CD4-positive, alpha-beta memory T cell (primary cell): Measurements from ENCODE around the gene HMGCS1. TPM values are rescaled to one million over a fixed set of nuclear protein-coding genes. Genes with fewer than 3 reads are reported as not detected.

Experiments used
- CTCF ChIA-PET: fragments of 350-600 bp; sonication (Branson Sonifier 250); formaldehyde crosslinking; loops from one replicate; lab custom pipeline; 2021; ENCODE audit warnings: inconsistent platforms; ENCODE audit not compliant: partially characterized antibody; lab: Charles Lee
- POLR2A ChIA-PET: fragments of 350-600 bp; sonication (Branson Sonifier 250); formaldehyde crosslinking; loops from one replicate; lab custom pipeline; 2021; ENCODE audit not compliant: partially characterized antibody; lab: Charles Lee
- DNase-seq, 5 donors: peaks; one replicate each; pipeline versions ENCODE4 v3.0.0 to v3.0.0-alpha.2; 2020 to 2022; ENCODE audit warnings: mixed read lengths in 1 of 5
- H3K27ac ChIP-seq: one replicate; pipeline ENCODE4 v1.7.0; 2013; ENCODE audit warnings: low read depth, low read length
- H3K27me3 ChIP-seq: 2 replicates; pipeline ENCODE4 v1.7.0; 2013; ENCODE audit warnings: mild to moderate bottlenecking, low read length, moderate library complexity; ENCODE audit not compliant: insufficient read depth
- H3K36me3 ChIP-seq: 2 replicates; pipeline ENCODE4 v1.7.0; 2013; ENCODE audit warnings: mild to moderate bottlenecking, low read length, moderate library complexity; ENCODE audit not compliant: insufficient read depth
- H3K4me1 ChIP-seq: 2 replicates; pipeline ENCODE4 v1.7.0; 2013; ENCODE audit warnings: mild to moderate bottlenecking, low read length, moderate library complexity; ENCODE audit not compliant: insufficient read depth
- H3K4me3 ChIP-seq, 2 donors: one replicate each; pipeline ENCODE4 v1.7.0; 2013; ENCODE audit warnings: low read length in 2 of 2, mild to moderate bottlenecking in 1 of 2
- H3K9me3 ChIP-seq, 2 donors: one replicate each; pipeline ENCODE4 v1.7.0; 2013; ENCODE audit warnings: low read length in 2 of 2, control low read depth in 1 of 2; ENCODE audit not compliant: control insufficient read depth in 1 of 2
- H3K27ac Mint-ChIP-seq, 7 donors: one replicate each; pipeline ENCODE4 v1.8.0; 2020 to 2021; ENCODE audit warnings: mixed read lengths in 7 of 7, mild to moderate bottlenecking in 6 of 7, inconsistent platforms in 3 of 7, moderate library complexity in 3 of 7
- H3K27me3 Mint-ChIP-seq, 2 donors: one replicate each; pipeline ENCODE4 v1.8.0; 2020 to 2021; ENCODE audit warnings: mixed read lengths in 2 of 2
- H3K36me3 Mint-ChIP-seq, 2 donors: one replicate each; pipeline ENCODE4 v1.8.0; 2020 to 2021; ENCODE audit warnings: mixed read lengths in 2 of 2, inconsistent platforms in 1 of 2, mild to moderate bottlenecking in 1 of 2
- H3K4me1 Mint-ChIP-seq, 4 donors: one replicate each; pipeline ENCODE4 v1.8.0; 2020 to 2021; ENCODE audit warnings: mixed read lengths in 4 of 4, mild to moderate bottlenecking in 1 of 4
- H3K4me3 Mint-ChIP-seq, 8 donors: one replicate each; pipeline ENCODE4 v1.8.0; 2020 to 2021; ENCODE audit warnings: mixed read lengths in 8 of 8, mild to moderate bottlenecking in 7 of 8, moderate library complexity in 6 of 8, inconsistent platforms in 3 of 8
- H3K9me3 Mint-ChIP-seq, 8 donors: one replicate each; pipeline ENCODE4 v1.8.0; 2020 to 2021; ENCODE audit warnings: mixed read lengths in 8 of 8, mild to moderate bottlenecking in 5 of 8, inconsistent platforms in 3 of 8, moderate library complexity in 1 of 8
- intact Hi-C: fragments of 100-400 bp; cut with micrococcal nuclease; formaldehyde crosslinking; loops from one replicate; pipeline ENCODE4 v1.15.1; 2023
- polyA plus RNA-seq, 2 donors: library from polyadenylated mRNA; unstranded; fragments of 300-500 nt; fragmentation: Illumina TruSeq; gene quantifications; one replicate each; pipeline ENCODE4 v1.2.3, GENCODE V29; 2021
- total RNA-seq, 2 experiments: library from RNA; stranded (reverse); gene quantifications; one replicate each; pipeline ENCODE4 v1.2.3, GENCODE V29; 2021

HMGCS1 gene
- total and polyA plus RNA-seq, 4 experiments from 2014 or later: 3.3 to 35.7 (median 17.3) TPM

- H3K4me1 ChIP-seq: no peaks in the 10 kb centered on the region
- Mint-ChIP-seq H3K27me3 (peaks cover 1 to 9% of the 10 kb centered on the region in 2 donors), H3K4me1 (no peaks in the 10 kb centered on the region), H3K9me3 (peaks cover 0 to 3% (median 0%) of the 10 kb centered on the region in 8 donors), H3K36me3 (no peaks in the 10 kb centered on the region), H3K27ac (no peak overlapping the region), H3K4me3 (no peak overlapping the region)
- no peaks in the 10 kb centered on the region for H3K36me3 ChIP-seq
- POLR2A ChIA-PET: no interaction called here
- H3K4me3 ChIP-seq: no peak overlapping the region
- no peaks in the 10 kb centered on the region for H3K9me3 ChIP-seq
- intact Hi-C loops: no loop called here
- no peak overlapping the region for H3K27ac ChIP-seq
- CTCF ChIA-PET: no interaction called here
- DNase-seq: no peak
- H3K27me3 ChIP-seq: no peaks in the 10 kb centered on the region
Measured at GRCh38 chr5:43352915-43353314, 39.7 kb upstream of the HMGCS1 start.

DNA sequence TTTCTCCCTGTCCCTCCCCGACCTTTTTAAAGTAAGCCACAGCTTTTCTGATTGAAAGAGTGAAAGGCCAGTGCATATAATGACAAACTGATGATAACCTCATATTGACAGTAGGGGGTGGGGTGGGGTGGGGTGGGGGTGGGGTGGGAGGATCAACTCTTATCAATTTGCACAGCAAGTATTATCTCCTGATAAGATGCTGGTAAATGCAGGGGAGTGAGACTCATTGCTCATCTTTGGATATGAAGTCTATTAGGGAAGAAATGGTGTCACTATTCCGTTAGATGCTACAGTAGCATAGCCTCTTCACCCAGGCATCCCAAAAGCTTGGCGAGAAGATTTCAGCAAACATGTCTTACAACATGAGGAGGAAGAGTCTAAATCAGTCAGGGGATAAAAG lies 38.9 kb upstream of the HMGCS1 start:
- CTCF ChIA-PET: no interaction called here
- H3K27me3 Mint-ChIP-seq: peaks cover 1 to 9% of the 10 kb centered on the region in 2 donors
- intact Hi-C loops: no loop called here
- POLR2A ChIA-PET: no interaction called here
- Histone ChIP-seq H3K9me3 (no peaks in the 10 kb centered on the region), H3K27me3 (no peaks in the 10 kb centered on the region), H3K4me1 (no peaks in the 10 kb centered on the region), H3K27ac (no peak overlapping the region), H3K4me3 (no peak overlapping the region), H3K36me3 (no peaks in the 10 kb centered on the region)
- H3K36me3 Mint-ChIP-seq: no peaks in the 10 kb centered on the region
- H3K9me3 Mint-ChIP-seq: peaks cover 0 to 2% (median 0%) of the 10 kb centered on the region in 8 donors
- no peak overlapping the region for H3K27ac Mint-ChIP-seq
- no peak overlapping the region for H3K4me3 Mint-ChIP-seq
- DNase-seq: no peak
- no peaks in the 10 kb centered on the region for H3K4me1 Mint-ChIP-seq

DNA sequence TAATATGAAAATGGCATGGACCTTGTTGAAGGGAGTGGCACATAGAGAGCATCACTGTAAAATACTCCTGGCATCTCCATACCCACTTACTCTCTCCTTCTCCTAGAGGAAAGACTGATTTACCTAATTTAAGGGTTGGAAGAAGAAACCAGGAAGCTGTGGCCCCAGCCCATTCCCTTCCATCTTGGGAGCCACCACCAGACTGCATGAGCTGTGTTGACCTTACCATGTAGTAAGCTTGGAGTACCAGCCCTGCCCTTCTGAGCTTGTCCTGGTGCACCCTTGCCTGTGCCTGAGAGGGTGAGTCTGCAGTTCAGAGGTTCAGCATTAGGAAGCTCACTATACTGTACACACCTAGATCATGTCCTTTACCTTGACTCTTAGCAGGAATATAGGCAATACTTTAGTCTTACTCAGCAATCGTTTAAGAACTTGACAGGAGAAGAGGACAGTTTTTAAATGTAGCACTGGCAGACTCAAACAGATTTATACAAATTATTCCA lies 35.7 kb upstream of the HMGCS1 start:
- H3K36me3 Mint-ChIP-seq: no peaks in the 10 kb centered on the region
- intact Hi-C loops: no loop called here
- H3K4me1 ChIP-seq: no peaks in the 10 kb centered on the region
- no peaks in the 10 kb centered on the region for H3K36me3 ChIP-seq
- CTCF ChIA-PET: no interaction called here
- H3K27me3 Mint-ChIP-seq: peaks cover 0 to 9% of the 10 kb centered on the region in 2 donors
- no peak overlapping the region for H3K27ac Mint-ChIP-seq
- H3K4me1 Mint-ChIP-seq: no peaks in the 10 kb centered on the region
- DNase-seq: no peak
- no peaks in the 10 kb centered on the region for H3K9me3 ChIP-seq
- H3K27me3 ChIP-seq: no peaks in the 10 kb centered on the region
- H3K4me3 ChIP-seq: no peak overlapping the region
- POLR2A ChIA-PET: no interaction called here
- H3K4me3 Mint-ChIP-seq: no peak overlapping the region
- peaks cover 0 to 15% (median 2%) of the 10 kb centered on the region in 8 donors for H3K9me3 Mint-ChIP-seq
- no peak overlapping the region for H3K27ac ChIP-seq

DNA sequence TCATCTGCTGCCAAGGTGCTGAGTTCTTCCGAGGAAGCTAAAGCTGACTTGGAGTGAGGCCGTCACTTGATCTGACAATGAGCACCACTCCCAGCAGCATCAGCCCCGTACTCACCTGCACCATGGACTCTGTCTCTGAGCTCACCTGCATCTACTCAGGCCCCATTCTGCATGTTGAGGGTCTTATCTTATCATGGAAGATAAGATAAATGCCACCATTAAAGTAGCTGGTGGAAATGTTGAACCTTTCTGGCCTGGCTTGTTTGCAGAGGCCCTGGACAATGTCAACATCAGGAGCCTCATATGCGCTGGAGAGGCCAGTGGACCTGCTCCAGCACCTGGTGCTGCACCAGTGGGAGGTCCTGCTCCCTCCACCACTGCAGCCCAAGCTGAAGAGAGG lies 35.0 kb upstream of the HMGCS1 start:
- CTCF ChIA-PET: no interaction called here
- Mint-ChIP-seq H3K36me3 (no peaks in the 10 kb centered on the region), H3K9me3 (peaks cover 0 to 18% (median 5%) of the 10 kb centered on the region in 8 donors), H3K4me3 (no peak overlapping the region), H3K27ac (no peak overlapping the region), H3K27me3 (peaks cover 3 to 9% of the 10 kb centered on the region in 2 donors), H3K4me1 (no peaks in the 10 kb centered on the region)
- H3K36me3 ChIP-seq: no peaks in the 10 kb centered on the region
- H3K4me3 ChIP-seq: no peak overlapping the region
- no peaks in the 10 kb centered on the region for H3K9me3 ChIP-seq
- POLR2A ChIA-PET: no interaction called here
- DNase-seq: no peak
- intact Hi-C loops: no loop called here
- no peaks in the 10 kb centered on the region for H3K27me3 ChIP-seq
- no peaks in the 10 kb centered on the region for H3K4me1 ChIP-seq
- H3K27ac ChIP-seq: no peak overlapping the region

DNA sequence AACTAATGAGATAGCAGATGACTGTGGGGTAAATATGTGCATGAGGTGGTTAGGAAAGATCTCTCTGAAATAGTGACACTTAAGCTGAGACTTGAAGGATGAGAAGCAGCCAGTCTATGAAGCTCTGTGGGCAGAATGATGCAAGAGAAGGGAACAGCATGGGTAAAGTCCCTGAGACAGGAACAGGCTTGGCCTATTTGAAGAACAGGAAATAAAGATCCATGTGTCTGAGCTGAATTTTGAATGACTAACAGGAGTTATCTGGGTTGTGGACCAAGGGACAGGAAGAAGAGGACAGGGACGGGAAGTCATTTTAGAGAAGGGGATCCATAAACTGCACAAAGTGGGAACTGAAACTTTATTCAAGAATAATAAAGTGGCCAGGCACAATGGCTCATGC lies 25.6 kb upstream of the HMGCS1 start:
- no peak for DNase-seq
- Mint-ChIP-seq H3K27me3 (peaks cover 15 to 23% of the 10 kb centered on the region in 2 donors), H3K4me3 (no peak overlapping the region), H3K9me3 (peaks cover 4 to 46% (median 36%) of the 10 kb centered on the region in 8 donors), H3K27ac (no peak overlapping the region), H3K4me1 (no peaks in the 10 kb centered on the region), H3K36me3 (peaks cover 3 to 12% of the 10 kb centered on the region in 2 donors)
- Histone ChIP-seq H3K27me3 (no peaks in the 10 kb centered on the region), H3K36me3 (no peaks in the 10 kb centered on the region), H3K4me3 (no peak overlapping the region), H3K9me3 (peaks cover 0 to 4% of the 10 kb centered on the region in 2 donors), H3K4me1 (no peaks in the 10 kb centered on the region), H3K27ac (no peak overlapping the region)
- ChIA-PET POLR2A (no interaction called here), CTCF (interaction anchor here (1.4 kb wide), 1 partner anchor 145 kb away, joined by 4 read pairs; the partner anchor contains the start of gene TMEM267)
- intact Hi-C loops: no loop called here

GRCh38 chr5:43336159-43336558 lies 22.9 kb upstream of the HMGCS1 start:
- H3K27ac ChIP-seq: no peak overlapping the region
- H3K4me1 ChIP-seq: no peaks in the 10 kb centered on the region
- ChIA-PET POLR2A (no interaction called here), CTCF (no interaction called here)
- Mint-ChIP-seq H3K27me3 (peaks cover 29 to 30% of the 10 kb centered on the region in 2 donors), H3K27ac (no peak overlapping the region), H3K4me1 (no peaks in the 10 kb centered on the region), H3K9me3 (peaks cover 6 to 50% (median 37%) of the 10 kb centered on the region in 8 donors), H3K36me3 (peaks cover 2 to 8% of the 10 kb centered on the region in 2 donors), H3K4me3 (no peak overlapping the region)
- intact Hi-C loops: no loop called here
- peaks cover 0 to 4% of the 10 kb centered on the region in 2 donors for H3K9me3 ChIP-seq
- H3K36me3 ChIP-seq: no peaks in the 10 kb centered on the region
- H3K27me3 ChIP-seq: no peaks in the 10 kb centered on the region
- DNase-seq: no peak
- no peak overlapping the region for H3K4me3 ChIP-seq

DNA sequence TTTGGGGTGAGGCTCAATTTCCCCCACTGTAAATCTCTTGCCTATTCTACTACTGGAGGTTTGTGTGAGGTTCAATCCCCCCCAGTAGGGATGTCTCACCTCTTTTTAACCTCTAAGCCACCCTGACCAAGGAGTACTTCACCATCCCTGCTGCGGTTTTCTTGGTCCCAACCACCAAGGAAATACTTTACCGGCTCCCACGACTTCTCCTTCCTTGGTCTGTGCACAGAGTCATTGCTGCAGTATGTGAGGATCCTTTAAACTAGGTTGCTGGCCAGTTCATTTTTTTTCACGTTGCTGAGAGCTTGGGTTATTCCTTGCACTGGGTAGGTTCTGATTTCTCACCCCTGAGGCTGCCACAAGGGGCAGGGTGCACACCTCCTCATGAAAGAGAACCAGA lies 22.5 kb upstream of the HMGCS1 start:
- Histone ChIP-seq H3K4me1 (no peaks in the 10 kb centered on the region), H3K27ac (no peak overlapping the region), H3K27me3 (no peaks in the 10 kb centered on the region), H3K9me3 (peaks cover 0 to 4% of the 10 kb centered on the region in 2 donors), H3K36me3 (no peaks in the 10 kb centered on the region), H3K4me3 (no peak overlapping the region)
- H3K27me3 Mint-ChIP-seq: peaks cover 29 to 30% of the 10 kb centered on the region in 2 donors
- peaks cover 6 to 50% (median 36%) of the 10 kb centered on the region in 8 donors for H3K9me3 Mint-ChIP-seq
- no peak for DNase-seq
- H3K27ac Mint-ChIP-seq: no peak overlapping the region
- POLR2A ChIA-PET: no interaction called here
- H3K4me1 Mint-ChIP-seq: no peaks in the 10 kb centered on the region
- H3K36me3 Mint-ChIP-seq: peaks cover 2 to 8% of the 10 kb centered on the region in 2 donors
- CTCF ChIA-PET: no interaction called here
- H3K4me3 Mint-ChIP-seq: no peak overlapping the region
- intact Hi-C loops: no loop called here
